ENCODE results near the gene ARHGEF17.

The ARHGEF17 gene

DNA sequence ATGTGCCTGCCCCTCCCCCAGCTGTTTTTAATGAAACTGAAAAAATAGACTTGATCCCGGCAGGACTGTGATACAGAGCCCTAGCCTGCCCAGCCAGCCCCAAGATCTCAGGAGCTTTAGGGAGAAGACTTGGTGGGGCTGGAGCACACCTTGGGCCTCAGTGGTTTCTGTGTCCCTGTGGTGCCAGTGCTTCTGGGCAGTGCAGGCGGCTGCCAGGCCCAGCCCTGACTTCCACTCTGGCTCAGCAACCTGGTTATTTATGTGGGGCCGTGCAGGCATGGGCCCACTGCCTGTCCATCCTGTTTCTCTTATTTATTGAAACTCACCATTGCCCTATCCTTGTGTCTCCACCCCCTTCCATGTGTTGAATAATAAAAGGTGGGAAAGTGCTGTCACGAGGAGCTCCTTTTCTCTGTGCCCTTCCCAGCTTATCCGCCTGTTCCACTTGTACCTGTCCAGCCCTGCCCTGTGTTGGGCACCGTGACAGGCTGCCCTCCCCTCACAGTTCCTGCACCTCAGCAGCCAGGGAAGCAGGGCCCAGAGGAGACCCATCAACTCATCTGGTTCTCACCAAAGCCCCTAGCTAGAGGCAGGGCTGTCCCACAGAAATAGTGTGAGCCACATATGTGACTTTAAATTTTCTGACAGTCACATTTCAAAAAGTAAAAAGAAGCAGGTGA lies 88.3 kb downstream of the ARHGEF17 start:
- DNase-seq = no peak

DNA sequence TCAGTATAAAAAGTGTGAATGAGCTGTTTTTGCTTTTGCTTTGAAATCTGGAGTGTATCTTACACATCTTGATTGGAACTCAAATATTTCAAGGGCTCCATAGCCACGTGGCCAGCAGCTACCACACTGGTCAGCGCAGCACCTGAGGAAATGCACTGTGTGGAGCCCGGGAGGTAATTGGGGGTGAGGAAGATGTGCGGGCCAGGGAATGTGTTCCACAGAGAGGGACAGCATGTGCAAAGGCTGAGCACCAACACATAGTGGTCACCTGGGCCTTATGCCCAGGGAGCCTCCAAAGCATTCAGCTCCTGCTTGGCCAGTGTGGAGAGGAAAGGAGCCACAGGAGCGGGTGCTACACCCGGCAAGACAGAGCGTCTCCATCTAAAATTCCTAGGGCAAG lies 88.9 kb downstream of the ARHGEF17 start:
- DNase-seq = peak; percentile 24

DNA sequence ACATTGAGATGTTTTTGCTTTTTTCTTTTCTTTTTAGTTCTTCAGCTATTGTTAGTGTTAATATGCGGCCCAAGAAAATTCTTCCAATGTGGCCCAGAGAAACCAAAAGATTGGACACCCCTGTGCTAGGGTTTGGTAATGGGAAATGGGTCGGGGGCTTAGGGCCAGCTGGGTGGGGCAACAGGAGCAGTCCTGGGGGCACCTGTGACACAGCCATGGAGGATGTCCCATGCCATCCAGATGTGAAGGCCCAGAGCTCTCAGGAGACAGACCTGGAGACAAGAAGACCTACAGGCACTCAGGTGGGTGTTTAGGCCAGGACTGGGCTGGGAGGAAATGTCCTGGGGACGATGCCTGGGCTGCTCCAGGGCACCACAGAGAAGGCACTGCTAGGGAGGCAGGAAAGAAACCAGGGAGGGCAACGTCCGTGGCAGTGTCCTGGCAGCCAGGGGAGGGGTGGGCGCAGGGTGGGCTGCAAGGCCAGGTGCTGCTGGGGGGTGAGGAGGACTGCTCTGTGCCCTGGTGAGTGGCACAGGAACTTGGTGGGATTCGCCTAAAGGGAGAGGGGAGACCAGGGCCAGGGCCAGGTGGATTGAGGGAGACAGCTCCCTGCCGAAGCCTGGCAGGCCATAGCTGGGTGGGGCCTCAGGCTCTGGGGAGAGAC lies 89.5 kb downstream of the ARHGEF17 start:
- no peak for DNase-seq

DNA sequence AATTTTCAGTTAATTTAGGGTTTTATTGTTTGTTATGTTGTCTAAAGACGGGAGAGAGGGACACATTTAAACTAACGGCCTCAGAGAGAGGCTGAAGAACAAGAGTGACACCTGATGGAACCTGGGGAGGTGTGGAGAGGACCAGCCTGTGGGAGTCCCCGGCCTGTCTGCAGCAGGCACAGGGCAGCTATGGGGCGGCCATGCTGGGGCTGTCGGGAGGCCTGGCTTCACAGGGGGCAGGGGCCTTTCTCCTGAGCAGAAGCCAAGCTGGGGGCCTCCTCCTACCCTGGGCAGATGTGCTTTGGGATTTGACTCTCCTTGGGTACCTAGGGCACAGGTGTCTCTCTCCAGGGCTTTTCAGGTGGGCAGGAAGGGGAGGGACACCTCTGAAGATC lies 90.1 kb downstream of the ARHGEF17 start:
- DNase-seq = no peak

DNA sequence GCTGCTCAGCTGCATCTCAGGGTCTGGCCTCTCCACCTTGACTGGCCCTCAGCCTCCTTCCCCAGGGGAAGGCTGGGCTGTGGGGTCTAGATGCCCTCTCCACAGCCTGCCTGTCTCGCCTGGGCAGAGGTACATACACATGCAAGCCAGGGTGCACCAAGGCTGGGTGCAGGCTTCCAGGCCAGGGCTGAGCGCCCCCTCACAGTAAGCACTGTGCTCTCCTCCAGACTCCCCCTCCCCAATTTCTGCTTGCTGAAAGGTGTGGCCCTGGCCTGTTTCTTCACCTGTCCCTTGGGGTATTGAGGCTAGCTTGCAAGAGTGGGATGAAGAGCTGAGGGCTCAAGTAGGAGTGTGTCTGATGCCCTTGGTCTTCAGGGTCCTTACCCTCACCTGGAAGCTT lies 90.6 kb downstream of the ARHGEF17 start:
- no peak for DNase-seq

DNA sequence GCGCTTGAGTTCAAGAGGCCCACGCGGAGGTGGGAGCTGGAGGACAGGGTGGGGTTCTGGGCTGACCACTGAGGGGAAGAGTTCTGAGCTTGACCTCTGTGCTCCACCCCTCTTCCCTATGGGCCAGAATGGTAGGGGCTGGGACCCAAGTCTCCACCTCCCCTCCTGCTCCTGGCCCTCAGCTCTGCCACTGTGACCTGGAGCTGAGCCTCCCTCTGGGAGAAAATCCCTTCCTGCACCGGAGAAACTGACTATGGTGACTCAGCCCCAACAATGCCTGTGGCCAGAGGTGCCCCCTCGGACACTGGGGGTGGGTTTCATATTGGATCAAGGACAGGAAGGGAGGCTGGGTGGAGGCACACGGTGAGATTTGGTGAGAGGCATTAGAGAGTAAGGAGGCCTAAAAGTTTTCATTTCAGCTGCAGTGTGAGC lies 91.1 kb downstream of the ARHGEF17 start:
- no peak for DNase-seq

DNA sequence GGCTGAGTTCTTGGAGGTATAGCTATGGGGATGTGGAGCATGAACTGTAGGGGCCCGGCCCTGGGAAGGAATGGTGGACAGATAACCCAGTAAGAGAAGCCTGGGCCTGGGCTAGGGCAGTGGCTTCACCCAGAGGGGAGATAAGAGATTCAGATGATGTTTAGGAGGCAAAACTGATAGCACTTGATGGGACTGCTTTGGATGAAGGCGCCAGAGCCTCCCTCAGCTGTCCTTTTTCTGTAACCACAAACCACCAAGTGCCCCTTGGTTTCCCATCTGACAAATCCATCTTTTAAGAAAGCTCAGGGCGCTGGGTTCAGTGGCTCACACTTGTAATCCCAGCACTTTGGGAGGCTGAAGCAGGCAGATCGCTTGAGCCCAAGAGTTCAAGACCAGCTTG lies 91.6 kb downstream of the ARHGEF17 start:
- no peak for DNase-seq

DNA sequence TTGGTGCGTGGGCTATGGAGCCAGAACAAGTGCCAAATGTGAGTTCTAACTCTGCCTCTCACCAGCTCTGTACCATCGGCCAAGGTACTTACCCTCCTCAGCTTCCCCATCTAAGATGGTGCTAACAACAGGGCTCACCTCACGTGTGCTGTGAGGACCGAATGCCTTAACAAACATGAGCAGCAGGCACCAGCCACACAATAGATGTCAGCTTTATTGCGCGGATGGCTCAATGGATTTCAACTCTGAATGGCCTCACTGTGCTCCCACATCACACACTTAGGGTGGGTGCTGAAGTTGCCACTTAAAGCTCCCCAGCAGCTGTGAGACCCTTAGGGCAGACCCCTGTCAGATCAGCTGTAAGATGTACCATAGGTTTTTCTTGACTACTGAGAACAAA lies 92.2 kb downstream of the ARHGEF17 start:
- no peak for DNase-seq

DNA sequence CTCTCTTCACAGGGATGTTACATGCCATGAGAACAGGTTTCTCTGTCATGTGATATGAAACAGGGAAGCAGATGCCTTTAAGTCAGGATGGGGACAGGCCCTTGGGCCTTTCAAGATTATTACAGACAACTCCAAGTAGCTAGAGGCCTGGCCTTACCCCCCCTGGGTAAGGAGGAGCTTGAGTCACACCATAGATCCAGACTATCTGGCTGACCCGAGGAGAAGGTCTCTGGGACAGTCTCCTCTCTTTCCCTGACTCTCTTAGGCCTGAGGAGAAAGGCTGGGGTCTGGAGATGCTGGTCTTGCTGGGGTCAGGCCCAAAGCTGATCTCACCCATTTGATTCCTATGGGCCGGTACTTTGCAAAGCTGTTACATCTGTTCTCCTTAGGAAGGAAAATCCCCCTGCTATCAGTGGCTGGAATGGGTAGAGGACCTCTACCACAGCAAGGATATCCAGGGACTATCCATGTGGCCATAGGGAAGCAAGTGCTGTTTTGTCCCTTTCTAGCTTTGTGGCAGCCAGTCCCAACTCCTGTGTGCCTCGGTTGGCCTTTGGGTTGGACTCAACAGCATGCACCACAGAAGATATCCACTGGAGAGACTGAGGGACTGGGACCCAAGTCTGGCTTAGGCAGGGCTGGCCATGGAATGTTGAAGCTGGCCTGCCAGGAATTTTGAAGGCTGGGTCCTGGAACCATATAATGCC lies 93.3 kb downstream of the ARHGEF17 start:
- no peak for DNase-seq

DNA sequence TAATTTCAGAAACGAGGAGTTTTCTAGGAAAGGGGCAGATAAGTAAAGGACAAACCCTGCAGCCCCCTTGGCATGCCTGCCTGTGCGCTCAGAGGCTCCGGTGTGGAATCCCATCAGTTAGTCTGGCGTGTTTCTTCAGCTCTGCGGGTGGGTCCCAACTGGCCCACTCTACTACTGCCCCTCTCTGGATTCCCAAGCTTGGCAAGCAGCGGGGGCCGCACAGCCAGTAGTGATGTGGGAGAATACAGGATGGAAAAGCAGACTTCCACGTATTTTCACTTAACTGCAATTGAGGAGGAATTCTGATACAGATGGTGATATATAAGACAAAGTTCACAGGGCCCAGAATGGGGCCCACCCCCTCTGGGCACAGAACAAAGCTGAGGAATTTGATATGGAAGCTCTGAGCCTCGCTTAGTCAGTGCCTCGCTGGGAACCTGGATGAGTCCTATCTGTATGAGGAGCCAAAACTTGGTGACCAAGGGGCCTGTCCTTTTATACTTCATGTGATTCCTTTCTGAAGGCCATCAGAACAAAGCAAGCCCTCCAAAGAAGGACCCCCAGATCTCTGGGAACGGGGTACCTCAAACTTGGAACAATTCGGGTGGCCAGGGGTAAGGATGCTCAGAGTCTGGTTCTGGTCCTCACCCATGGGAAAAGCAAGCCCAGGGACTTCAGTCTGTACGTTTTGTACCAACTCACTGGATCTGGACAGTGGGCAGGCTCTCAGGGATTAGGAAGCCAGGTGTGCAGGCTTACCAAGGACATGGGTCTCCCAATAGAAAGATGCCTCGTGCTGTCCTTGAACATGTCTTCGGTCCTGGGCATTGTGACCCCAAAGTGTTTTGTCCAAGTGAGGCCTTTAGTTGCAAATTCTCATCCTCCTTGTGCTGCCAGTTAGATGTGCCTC lies 94.1 kb downstream of the ARHGEF17 start:
- DNase-seq = no peak

DNA sequence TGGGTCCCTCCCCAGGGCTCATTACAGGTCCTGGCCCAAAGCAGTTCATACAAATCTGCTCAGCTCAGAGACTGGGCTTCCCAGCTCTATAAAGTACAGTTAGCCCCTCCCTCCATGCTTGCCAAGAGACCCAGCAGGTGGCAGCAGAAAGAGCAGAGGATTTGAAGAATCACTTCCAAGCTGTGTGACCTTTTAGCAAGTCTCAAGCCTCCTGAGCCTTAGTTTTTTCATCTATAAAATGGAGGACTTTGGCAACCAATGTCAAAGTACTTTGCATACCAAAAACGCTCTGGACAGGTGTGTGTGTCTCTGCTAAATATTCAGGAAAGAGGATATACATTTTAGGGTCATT lies 94.7 kb downstream of the ARHGEF17 start:
- DNase-seq = no peak

DNA sequence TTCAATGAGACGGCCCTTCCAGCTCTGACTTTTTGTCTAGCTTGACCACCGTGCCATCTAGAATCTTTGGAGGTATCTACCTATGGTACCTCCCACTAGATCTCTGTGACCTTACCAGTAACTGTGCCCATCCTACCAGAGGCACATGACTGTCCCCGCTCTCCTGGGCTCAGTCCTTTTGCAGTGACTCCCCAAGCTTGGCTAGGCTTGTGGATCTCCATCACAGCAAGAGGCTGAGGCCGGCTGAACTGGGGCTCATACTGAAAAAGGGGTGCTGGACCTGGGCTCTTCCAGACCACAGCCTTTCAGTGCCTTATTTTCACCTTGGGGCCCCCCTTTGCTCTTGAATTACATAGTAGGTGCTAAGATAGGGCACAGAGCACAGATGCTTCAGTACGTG lies 95.5 kb downstream of the ARHGEF17 start:
- no peak for DNase-seq

DNA sequence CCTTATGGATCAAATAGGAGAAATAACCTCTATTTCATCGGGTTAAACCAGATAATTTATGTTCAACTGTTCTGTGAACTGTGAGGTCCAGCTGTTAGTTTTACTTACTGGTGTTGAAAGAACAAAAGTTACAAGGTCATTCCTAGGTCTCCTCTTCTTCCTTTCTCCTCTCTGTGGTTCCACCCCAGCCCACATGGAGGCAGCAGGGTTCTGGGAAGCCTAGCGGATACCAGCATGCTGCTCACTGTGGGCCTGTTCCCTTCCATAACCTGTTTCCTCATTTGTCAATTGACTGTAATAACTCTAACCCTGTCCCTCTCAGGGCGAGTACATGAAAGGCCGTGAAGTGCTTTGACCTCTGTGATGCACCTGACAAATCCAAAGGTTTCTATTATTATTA lies 96.0 kb downstream of the ARHGEF17 start:
- peak; percentile 74 for DNase-seq

DNA sequence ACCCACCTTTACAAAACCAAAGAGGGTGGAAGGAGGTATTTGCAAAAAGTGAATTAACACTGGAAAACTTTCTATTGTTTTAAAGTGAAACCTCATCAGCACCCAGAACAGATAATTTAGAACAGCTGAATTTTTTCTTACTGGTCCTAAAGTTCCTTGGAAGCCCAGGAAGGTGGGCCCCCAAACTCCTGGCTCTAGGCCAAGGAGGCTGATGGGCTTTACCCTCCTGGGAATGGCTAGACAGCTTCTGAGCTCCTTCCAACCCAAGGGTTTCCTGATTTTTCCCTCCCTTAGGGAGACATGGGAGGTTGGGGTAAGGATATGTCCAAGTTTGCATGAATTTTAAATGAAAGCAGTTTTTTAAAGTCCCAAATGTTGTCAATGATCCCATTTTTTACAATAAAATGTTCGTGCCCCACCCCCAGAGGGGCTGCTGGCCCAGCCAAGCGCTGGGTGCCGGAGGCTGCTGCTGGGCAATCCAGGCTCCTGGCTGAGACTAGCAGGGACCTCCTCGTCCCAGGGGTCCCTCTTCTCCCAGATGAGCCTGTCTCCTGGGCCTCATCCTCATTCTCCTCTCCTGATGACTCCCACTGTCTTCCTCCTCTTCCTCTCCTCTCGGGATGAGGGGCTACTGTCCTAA lies 96.5 kb downstream of the ARHGEF17 start:
- DNase-seq = no peak

DNA sequence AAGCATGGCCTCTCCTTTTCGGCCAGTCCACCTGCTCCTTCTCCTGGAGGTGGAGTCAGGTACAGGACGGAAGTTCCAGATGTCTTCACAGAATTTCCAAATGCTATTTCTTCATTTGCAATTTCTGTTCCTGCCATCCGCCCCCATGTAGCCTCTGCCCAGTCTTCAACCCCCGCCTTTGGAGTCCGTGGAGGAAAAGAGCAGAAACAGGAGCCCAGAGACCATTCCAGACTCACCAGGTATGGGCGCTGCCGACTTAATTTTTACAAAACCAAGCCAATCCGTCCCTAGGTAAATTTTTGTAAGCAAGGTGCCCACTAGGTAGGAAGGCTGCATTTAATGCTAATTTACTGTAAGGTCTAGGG lies 97.1 kb downstream of the ARHGEF17 start:
- DNase-seq = no peak

DNA sequence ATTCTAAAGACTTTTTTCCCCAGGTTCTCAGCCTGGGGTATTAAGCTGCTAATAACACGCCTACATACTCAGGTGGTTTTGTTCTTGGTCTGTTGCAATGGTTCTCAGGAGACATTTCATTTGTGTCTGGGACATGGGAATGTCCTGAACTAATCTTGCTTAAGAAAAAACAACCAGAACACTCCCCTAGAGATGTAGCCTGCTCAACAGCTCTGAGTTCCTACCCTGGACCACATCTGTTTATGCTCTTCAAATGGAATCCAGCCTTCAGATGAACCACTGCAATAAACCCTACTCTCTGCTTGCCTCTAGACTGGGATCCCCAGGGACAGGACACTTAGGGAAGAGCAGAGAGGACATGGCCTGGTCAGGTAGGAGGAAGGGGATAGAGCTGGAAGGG lies 98.1 kb downstream of the ARHGEF17 start:
- no peak for DNase-seq

DNA sequence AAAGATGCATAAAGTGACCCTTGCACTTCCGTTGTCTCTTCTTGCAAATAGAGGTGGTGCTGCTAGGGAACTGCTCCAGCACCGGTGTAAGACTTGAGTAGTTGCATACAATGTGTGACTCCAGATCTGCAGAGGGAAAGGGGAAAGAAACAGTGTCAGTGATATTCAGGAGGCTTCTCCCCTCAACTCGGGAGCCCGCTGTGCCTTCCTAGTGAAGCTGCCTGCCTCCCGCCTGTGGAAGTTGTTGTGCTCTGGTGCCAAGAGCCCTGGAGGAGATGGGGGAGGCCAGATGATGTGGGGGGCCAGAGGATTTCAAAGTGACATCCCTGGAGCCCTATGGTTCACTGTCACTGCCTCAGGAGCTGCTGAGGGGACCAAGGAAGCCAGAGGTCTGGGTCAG lies 98.5 kb downstream of the ARHGEF17 start:
- no peak for DNase-seq

DNA sequence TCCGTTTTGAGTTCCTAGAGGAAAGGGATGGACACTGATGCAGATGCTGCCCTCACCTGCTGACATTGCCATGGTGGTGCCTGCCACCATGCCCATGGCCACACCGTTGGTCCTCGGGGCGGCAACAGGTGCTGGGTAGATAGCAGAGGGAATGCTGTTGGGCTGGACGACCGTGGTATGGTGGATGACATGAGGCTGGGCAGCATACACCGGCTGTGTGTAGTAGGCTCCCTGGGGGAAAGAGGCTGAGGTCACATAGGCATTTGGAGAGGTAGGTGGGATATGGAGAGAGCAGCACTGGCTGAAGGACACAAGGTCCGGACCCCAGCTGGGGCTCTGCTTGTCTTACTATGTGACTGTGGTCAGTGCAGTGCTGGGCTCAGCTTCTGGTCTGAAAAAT lies 101.4 kb downstream of the ARHGEF17 start:
- no peak for DNase-seq

DNA sequence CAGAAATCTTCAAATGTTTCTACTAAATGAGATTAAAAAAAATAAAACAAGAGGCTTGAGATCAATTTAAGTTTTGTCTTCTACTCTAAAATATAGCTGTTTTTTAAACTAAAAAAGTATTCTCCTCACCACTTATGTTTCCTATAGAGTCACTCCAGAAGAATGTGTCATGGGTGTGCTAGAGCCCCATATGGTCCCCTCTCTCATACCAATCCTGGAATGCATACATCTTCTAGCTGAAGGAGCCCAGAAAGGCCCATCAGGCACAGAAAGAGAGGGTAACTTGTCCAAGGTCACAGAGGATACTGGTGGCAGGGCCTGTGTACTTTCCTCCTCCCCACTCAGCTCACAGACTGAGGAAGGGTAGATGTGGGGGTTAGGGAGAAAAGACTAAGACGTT lies 102.6 kb downstream of the ARHGEF17 start:
- DNase-seq = no peak

DNA sequence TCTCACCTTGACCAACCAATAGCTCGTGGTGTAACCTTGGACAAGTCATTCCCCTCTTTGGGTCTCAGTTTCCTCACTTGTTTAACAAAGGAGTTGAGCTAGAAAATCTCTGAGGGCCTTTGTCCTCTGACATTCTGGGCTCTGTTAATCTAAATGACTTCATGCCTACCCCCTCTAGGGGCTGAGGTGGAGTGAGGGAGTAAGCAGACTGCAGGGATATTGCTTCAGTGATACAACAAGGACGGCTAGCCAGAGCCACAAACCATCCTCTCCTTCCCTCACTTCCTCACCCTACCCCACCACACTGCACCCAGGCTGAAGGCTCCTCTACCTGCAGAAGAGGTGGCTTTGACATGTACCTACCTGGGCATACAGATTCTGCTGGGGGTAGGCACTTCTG lies 103.0 kb downstream of the ARHGEF17 start:
- DNase-seq = no peak

DNA sequence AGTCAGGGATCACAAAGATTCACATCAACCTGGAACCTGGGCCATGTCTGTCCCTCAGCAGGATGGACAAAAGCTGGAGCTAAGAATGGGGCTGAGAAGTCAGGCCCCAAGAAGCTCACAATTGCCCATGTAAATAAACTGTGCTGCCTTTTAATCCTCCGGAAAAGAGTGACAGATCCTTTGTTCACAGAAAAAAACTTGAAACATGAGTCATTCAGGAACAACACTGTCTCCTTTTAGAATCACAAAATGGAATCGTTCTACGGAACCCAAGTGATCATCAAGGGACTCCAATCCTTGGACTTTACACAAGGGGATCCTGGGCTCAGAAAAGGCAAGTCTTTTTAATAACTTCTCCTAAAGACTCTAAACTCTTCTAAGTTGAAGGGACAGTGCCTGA lies 104.2 kb downstream of the ARHGEF17 start:
- DNase-seq = no peak

DNA sequence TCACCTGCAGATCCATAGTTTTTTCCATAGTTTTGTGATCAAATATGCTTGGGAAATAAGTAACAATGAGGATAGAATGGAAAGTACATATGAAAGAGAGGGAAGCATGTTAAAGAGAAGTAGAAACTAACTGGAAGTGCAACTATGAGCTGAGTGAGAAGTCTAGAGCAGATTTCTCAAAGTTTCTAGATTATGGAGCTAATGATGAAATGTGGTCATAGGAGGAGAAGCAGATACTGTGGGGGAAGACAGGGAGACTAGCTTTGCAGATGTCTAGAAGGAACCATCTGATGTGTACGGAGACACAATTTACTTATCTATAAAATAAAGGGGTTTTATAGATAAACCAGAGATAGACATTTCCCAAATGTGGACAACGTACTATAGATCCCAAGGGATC lies 105.2 kb downstream of the ARHGEF17 start:
- DNase-seq = no peak
